HG02884 (cell line): ENCODE data around the gene AOAH.

Experiments
- ATAC-seq: cut with Tn5 transposase; IDR thresholded peaks from one replicate; pipeline ENCODE4 v1.9.1; 2021; ENCODE audit warnings: mild to moderate bottlenecking, moderate library complexity; ENCODE audit not compliant: unreplicated experiment

AOAH gene

DNA sequence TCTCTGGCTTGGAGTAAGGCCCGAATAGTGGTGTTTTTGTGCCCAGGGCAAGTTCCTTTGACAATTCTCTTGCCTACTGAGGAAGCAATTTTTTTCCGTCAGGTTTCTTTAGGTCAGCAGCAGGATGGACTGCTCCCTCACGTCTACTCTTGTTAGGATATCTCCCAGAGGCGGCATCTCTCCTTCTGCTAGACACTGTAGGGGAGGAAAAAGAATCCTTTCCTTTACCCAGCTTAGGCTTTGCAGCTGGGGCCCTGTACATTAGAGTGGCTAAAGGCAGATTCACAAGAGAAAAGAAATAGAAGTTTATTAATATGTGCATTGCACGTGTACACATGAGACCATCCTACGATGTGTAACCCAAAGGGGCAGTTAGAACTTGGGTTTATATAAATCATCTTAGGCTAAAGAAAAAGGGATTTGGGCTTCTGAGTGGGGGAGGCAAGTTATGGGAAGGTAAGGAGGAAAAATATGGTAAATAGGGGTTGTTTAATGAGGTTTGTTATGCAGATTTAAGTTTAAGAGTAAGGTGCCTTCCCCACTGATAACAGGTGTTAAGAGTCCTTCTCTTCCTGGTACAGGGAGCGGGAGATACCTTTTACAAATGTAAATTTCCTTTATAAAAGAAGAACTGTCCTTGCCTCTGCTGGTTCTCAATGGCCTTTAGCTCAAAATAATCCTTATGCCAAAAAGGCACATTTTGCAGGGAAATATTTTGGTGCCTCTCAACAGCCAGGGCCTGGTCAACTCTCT lies 156.4 kb downstream of the AOAH start:
- no peak for ATAC-seq

DNA sequence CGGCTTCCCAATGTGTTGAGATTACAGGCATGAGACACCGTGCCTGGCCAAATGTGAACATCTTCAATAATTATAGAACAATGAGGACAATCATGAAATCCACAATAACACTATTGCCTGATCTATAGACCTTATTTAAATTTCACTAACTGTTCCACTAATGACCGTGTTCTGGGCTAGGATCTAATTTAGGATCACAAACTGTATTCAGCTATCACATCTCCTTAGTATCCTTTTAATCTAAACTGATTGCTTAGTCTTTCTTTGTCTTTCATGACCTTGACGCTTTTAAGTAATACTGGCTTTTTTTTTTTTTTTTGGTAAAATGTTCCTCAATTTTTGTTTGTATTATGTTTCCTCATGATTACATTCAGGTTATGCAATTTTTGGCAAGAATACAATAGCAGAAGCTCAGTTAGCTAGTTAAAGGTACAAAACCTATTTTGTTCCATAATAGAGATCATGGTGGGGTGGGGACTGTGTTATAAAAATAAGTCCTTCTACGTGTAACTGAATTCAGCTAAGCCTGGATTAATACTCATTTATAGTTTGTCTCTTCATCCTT lies 158.4 kb downstream of the AOAH start:
- ATAC-seq = no peak

DNA sequence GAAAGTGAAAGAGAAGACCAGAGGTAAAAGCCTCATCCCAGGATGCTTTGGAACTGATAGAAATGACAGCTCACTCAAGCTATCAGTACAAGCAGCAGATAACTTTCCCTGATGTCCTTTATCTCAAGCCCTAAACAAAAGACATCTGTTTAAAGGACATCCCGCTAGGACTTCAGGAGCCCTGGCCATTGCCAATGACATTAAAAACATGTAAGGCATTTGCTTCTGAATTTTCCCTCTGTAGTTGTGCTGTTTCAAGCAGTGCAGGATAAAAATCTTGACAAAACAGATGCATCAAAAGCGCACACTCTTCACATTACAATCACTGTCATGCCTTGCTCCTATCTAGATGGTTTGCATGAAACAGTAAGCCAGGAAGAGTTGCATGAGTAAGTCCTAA lies 159.8 kb downstream of the AOAH start:
- no peak for ATAC-seq

DNA sequence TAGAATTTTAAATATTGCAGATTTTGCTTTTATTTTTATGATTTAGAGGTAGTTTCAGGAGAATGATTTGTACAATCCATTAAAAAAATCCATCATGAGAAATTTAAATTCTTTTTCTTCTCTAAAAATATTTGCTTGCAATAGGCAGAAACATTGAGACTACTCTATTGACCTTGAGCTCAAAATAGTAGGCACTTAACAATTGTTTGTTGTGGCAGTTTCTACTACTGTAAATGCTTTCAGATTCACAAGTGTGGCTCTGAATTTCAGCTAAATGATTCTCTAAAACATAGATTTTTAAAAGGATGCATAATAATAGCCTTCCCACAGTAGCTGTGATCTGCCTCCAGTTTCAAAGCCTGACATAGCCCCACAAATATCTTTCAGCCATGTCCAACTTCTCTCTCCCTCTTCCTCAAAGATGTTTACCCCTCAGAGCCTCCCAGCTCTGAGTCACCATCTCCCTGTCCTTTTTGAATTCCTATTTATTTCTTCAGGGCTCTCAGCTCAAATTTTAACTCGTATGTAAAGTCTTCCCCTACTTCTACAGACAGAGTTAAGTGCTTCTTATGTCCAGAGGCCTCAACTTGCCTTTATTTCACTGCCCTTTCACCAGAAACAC lies 160.5 kb downstream of the AOAH start:
- no peak for ATAC-seq

DNA sequence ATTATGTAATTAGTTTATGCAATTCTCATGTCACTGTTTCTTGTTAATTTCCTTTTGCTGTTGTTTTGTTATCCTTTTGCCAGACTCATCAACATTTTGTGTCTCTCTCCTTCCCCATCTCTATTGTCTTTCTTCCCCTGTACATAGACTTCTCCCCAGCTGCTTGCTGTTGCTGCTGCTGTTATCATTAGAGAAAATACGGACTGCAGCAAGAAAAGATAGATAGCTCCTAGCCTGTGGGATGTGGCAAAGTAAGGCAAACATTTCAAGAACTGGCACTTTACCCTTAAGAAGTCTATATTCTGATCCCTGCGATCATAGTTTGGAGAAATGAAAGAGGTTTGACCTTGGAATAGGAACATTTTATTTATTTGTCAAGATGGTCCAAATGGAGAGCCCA lies 162.2 kb downstream of the AOAH start:
- no peak for ATAC-seq

DNA sequence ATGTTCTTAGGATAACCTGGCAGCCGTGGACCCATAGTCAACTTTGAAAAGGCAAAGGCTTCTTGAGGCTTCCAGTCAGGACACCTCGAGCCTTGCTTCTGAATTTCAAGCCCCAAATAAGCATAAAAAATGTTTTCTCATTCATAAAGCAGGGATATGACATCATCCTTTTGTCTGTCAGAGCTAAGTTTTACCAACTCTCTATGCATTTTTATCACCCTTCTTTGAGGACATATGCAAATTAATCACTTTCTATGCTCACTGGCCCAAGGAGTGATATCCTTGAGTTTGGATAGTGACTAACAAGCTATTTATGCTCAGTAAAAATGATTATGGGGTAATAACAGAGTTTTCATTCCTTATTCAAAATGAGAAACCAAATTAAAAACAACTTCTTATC lies 175.3 kb downstream of the AOAH start:
- no peak for ATAC-seq

DNA sequence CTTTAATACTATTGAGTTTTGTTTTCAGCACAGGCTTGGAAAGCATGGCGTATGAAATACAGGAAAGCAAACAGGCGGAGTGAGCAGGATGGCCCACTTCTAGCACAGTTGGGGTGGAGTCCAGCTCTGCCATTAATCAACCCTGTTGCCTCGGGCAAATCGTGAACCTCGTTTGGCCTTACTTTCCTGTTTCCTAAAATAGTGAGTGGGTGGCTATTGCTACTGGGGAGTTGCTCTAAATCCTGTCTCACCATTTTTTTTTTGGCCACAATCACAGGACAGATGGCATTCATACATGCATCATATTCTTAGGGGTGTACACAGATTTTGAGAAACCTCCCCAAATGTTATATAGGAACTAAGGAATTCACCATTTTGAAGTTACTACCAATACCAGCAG lies 176.9 kb downstream of the AOAH start:
- no peak for ATAC-seq

DNA sequence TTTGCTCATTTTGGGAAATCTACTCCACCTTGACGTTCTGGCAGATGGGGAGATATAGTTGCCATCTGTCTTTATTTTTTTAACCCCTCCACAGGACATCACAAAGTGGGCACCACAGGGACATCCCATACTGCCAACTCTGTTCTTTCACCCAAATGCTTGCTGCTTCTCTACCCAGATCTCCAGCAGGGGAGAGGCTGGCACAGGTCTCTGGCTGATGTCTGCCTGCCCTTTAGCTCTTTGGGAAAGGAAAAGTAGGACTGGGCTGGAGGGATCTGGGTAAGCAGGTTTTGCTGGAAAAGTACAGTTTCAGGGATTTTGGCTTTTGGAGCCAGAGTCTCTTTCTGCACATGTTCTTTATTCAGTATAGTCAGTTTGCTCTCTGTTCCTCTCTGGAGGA lies 178.0 kb downstream of the AOAH start:
- ATAC-seq = no peak

DNA sequence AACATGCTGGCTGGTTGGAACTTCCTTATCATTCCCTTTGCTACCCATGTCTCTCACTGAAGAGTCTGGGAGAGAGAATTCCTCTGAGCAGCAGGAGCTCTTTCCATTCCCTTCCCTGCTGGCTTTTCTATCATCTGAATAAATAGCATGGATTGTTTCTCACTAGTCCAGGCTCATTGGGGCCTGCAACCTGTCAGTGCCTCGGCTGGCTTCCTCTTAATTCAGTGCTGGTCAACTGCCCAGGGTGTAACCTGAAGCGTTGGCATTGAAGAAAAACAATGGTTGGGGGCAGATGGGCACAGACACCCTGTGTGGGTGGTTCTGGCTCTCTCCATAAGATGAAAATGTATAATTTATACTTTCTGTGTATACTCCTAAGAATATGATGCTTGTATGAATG lies 179.0 kb downstream of the AOAH start:
- ATAC-seq = no peak

DNA sequence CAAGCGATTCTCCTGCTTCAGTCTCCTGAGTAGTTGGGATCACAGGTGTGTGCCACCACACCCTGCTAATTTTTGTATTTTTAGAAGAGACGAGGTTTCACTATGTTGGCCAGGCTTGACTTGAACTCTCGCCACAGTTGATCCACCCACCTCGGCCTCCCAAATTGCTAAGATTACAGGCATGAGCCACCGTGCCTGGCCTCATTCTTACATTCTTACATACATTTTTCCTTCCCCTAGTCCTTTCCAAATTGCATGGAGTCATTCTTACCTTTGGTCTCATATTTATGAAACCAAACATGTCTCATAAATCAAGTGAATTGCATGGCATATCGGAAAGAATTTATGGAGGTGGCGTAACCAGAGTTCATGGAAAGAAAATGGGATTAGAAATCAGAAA lies 186.2 kb downstream of the AOAH start:
- ATAC-seq = no peak

DNA sequence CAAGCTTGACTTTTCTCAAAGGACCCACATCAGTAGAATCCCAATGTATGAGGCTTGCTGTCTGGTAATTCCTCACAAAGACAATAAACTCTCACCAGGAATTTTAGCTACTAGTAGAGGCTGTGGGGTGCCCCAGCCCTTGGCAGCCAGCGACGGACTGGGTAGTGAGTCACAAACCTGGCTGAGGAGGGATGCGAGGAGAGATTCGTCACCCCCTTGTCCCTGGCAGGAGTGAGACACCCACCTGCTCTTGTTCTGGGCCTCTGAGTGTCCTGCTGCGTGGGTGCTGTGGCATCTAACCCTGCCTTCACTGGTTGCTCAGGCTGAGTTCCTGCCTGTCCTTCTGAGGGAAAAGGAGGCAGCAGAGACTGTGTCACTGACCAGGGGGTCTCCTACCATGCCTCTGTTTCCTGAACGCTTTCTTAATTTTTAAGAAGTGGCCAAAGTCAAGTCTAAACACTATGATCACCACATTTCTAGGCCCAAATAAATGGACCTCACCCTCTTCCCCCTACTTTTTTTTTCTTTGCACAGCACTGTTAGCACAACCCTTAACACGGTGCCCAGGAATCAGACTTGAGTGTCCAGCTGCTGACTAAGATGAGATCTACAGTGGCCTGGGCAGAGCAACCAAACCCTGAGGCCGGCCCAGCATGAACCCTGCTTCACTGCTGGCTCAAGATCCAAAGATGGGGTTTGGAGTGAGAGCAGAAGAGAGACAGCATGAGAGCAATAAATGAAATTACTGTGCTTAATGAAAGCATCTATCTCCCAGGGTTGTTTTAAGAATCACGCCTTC lies 188.2 kb downstream of the AOAH start:
- ATAC-seq = no peak

DNA sequence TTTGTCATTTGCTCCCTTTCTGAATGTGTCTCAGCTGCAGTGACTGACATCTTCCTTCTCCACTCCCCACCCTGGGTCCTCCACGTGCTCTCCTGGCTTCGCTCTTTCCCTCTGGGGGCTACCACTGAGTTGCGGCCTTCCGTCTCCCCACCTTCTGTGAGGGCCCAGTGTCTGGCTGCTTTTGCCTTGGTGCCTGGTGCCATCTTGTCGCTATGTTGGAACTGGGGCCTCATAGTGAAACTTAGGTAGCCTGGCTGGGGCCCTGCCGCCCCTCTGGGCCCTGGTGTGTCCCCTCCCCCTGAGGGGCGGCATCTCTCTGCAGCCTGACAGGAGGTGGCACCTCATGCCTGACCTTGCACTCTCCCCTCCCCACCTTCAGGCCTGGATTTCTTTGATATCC lies 190.6 kb downstream of the AOAH start:
- no peak for ATAC-seq

DNA sequence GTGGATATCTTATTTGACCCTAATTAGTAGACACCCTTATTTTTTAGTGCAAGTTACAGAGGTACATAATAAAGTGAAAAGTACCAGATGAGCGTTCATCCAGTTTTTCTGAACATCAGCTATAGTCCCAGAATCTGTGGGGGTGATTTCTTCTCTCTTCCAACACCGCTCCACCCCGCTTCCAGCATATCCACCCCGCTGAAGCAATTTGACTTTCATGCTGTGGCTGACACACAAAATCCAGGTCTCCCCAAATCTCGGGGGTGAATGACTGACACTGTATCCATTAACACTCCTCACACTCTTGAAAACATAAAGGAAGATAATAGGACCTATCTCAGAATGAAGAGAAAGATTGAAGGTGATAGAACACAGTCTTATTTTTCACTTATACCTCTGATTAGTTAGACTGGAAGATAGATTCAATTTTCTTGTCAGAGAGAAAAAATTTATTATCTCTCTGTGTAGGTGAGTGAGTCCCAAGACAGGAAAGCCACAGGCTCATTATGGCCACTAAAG lies 191.3 kb downstream of the AOAH start:
- ATAC-seq = no peak

DNA sequence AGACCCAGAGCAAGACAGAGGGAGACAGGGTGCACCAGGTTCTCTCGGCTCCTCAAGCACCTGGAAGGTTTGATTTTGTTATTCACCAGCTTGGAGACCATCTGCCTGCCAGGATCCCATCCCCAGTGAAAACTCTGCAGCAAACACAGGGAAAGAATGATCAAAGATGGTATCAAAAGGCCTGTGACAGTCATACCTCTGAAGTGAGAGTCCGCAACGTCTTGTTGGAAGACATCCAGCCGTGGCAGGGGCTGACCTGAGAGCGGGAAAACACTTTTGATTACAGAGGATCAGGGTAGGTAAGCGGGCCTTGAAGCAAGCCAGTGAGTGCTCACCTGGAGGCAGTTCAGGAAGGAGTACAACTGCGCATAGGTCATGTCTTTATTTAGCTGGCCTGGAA lies 192.3 kb downstream of the AOAH start:
- no peak for ATAC-seq

DNA sequence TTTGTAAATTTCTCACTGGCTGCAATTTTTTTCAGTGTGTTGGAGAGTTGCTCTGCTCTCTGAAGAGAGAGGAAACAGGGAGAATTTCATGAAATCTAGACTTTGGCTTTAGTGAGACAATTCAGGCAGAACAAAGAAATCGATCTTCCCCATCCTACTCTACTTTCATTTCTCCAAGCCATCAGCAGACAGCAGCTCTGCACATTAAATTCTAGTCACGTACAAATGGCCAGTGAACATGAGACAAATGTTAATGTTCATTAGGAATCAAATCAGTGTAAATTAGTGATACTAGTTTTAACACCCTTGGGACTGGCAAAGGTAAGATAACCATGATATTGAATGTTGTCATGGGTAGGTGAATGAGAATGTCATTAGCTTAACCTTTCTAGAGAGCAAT lies 193.8 kb downstream of the AOAH start:
- ATAC-seq = no peak

DNA sequence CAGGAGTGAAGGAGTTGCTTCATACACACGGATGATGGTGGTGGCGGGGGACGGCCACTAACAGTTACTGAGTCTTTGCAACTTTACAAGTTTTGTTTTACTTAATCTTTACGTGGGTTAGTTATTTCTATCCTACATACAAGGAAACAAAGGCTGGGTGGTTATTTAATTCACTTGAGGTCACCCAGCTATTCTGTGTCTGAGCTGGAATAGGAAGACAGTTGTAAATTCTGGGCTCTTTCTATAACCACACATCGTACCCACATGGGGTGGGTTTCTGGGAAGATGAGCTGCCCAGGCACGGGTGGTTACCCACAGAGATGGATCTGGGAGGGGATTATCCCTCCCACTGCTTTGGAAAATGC lies 196.8 kb downstream of the AOAH start:
- ATAC-seq = no peak

DNA sequence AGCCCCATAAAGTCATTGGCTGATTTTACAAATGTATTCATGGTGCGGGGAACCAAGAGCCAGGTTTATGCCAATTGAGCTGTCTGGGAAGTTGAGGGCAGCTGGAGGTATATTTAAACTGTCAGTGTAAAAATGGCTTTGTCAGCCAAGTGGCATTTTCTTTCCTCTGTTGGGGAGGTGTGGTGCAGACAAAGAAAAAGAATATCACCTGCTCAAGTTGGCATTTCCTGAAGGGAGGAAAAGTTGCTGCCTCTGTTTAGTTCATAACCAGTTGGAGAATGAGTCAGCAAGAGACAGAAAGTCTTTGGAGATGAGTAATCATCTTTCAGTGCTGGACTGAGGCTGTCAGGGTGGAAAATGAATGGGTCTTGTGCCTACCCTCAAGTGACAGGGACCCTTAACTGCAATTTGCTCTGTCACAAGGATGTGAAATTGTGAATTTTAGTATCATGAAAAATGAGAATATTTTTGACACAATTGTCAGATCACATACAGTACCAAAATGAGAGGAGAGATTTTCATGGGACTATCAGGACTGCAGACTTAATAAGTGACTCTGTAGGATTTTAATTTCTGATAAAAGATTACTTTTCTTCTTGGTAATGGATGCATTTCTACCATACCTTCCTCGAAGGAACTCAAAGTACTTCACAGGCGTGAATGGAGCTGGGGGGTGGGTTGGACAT lies 197.3 kb downstream of the AOAH start:
- peak; percentile 97 for ATAC-seq

DNA sequence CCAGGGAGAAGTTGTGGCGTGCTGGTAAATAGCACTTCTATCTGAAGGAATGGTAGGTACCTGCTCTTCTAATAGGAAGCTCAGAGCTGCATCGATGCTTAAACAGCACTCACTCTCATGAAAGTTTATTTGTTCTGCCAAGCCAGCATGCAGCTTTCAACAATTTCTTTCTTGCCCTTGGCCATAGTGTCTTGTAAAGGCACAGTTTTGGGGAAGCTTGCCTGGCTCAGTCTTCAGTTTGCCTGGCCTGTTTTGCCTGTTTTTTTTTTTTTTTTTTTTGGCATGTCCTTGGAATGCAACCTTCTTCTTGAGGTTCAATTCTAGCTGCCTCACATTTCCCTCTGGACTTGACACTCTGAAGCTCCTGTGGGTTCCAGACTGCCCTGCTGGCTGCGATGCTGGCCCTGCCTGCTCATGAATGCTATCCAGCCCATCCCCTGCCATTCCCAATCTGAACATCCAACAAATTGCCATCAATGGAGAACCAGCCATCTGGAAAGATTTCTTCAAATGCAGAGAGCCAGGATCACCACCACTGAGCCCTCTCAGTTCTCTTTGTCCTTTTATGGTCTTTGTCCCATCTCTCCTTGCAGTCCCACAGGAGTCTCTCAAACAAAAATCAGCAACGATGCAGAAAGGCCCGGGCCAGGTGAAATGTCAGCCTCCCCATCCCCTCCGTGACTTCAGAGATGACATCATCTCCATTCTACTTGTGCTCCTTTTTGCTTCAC lies 200.8 kb downstream of the AOAH start:
- no peak for ATAC-seq

DNA sequence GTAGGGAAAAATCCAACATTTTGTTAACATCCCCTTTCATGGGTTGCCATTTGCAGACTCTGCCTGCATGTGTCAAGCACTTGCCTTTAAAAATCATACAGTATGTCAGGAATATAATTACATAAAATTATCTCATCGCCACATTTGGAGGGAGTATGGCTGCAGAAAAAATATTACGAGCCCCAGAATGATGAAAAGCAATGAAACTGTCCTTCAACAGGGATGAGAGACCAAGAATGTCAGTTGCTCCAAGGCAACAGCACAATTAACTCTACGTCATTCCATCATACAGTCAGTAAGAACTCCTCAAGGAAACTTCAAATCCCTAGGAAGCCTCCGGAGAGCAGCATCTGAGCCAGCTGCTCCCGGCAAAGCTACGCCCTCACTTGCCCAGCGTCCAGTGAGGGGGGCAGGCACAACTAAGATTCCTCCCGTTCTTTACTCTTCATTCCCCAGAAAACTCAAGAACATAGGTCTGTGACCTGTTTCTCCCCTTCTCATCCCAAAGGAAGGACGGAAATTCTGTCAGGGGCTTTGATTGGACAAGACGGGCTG lies 201.8 kb downstream of the AOAH start:
- ATAC-seq = no peak

DNA sequence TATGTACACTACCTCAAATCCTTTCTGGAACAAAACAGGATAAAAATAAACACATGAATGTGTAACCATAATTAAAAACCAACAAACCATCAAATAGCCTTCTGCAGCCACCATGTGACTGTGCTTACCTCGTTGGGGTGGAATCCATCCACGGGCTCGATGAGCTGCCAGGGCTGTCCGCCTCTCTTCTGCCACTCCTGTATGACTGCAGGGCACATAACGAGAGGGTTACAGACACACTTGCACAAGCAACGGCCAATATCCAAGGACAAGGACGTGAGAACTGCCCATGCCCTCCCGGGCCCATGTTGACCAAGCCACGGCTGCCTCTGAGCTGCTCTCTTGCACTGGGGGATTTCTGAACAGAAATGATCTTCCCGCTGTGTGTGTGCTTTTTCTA lies 202.4 kb downstream of the AOAH start:
- no peak for ATAC-seq
